Stimulated activated CD8-positive, alpha-beta memory T cell treated with anti-CD3 and anti-CD28 coated beads, Interleukin-15, amount 100 ng/mL, for 24 hours (primary cell): ENCODE data around the gene MARK3.

Source experiments
- DNase-seq: peaks from one replicate; pipeline ENCODE4 v3.0.0-alpha.2; 2020; ENCODE audit warnings: low read depth

Gene MARK3

GRCh38 chr14:103527408-103528145, 142.4 kb downstream of the MARK3 start:
- no peak for DNase-seq

GRCh38 chr14:103528146-103528586, 143.0 kb downstream of the MARK3 start:
- no peak for DNase-seq

- DNase-seq: peak; percentile 70
Observed at GRCh38 chr14:103528587-103529382, 143.6 kb downstream of the MARK3 start, which contains the start of gene TRMT61A. Gene TRMT61A, plus strand, starts transcription at chr14:103529196. Its CDS starts 783 bp downstream, at chr14:103529979.

GRCh38 chr14:103529383-103530365, 144.5 kb downstream of the MARK3 start:
- DNase-seq: no peak

GRCh38 chr14:103530390-103530789, 145.2 kb downstream of the MARK3 start:
- no peak for DNase-seq

GRCh38 chr14:103530831-103531230, 145.6 kb downstream of the MARK3 start:
- DNase-seq: no peak

GRCh38 chr14:103531421-103532215, 146.4 kb downstream of the MARK3 start:
- no peak for DNase-seq

GRCh38 chr14:103532216-103533136, 147.3 kb downstream of the MARK3 start:
- DNase-seq: no peak

- DNase-seq: no peak
Observed at GRCh38 chr14:103533137-103533998, 148.2 kb downstream of the MARK3 start.

GRCh38 chr14:103533999-103534575, 148.9 kb downstream of the MARK3 start:
- no peak for DNase-seq

- no peak for DNase-seq
Observed at GRCh38 chr14:103534576-103535061, 149.4 kb downstream of the MARK3 start.

GRCh38 chr14:103535081-103535890, 150.1 kb downstream of the MARK3 start:
- no peak for DNase-seq

- no peak for DNase-seq
Observed at GRCh38 chr14:103535891-103536565, 150.8 kb downstream of the MARK3 start.

- no peak for DNase-seq
Observed at GRCh38 chr14:103536693-103537092, 151.5 kb downstream of the MARK3 start.

GRCh38 chr14:103537175-103537990, 152.2 kb downstream of the MARK3 start:
- DNase-seq: no peak
